Ascending aorta (tissue), 2 donors: Measurements from ENCODE around the gene PDE7B. TPM values are rescaled to one million over a fixed set of nuclear protein-coding genes. Genes with fewer than 3 reads are reported as not detected.

ENCODE experiments used
- DNase-seq, 2 donors: peaks; one replicate each; pipeline ENCODE4 v3.0.0-alpha.2; 2019; ENCODE audit warnings: low spot score in 2 of 2
- H3K27ac ChIP-seq, 2 donors: fragments of 200-600 bp; sonication (generic); one replicate each; pipeline ENCODE4 v1.5.1; 2016 to 2017; ENCODE audit warnings: mild to moderate bottlenecking in 1 of 2
- H3K27me3 ChIP-seq: fragments of 200-600 bp; sonication (generic); one replicate; pipeline ENCODE4 v1.5.1; 2017
- H3K36me3 ChIP-seq, 2 donors: fragments of 200-600 bp; sonication (generic); one replicate each; pipeline ENCODE4 v1.5.1; 2016
- H3K4me1 ChIP-seq, 2 donors: fragments of 200-600 bp; sonication (generic); one replicate each; pipeline ENCODE4 v1.5.1; 2016 to 2017; ENCODE audit warnings: mild to moderate bottlenecking in 1 of 2
- H3K4me3 ChIP-seq, 2 donors: fragments of 200-600 bp; sonication (generic); one replicate each; pipeline ENCODE4 v1.5.1; 2016 to 2017; ENCODE audit warnings: mild to moderate bottlenecking in 1 of 2
- H3K9me3 ChIP-seq, 2 donors: fragments of 200-600 bp; sonication (generic); one replicate each; pipeline ENCODE4 v1.5.1; 2016
- intact Hi-C: fragments of 100-400 bp; cut with DNase I; formaldehyde crosslinking; loops from one replicate; pipeline ENCODE4 v1.15.1; 2023
- total RNA-seq: library from RNA; depleted of rRNA; stranded (reverse); fragments of >200 nt; gene quantifications from one replicate; pipeline ENCODE4 v1.1.0, GENCODE V29; 2016
- TF ChIP-seq, protein P1 (sequence below), 3 experiments: fragments of 200-600 bp in 2 of 3; fragments of 450-650 bp in 1 of 3; sonication (generic) in 2 of 3; IDR thresholded peaks; one replicate each; pipeline ENCODE4 v1.5.1; 2016 to 2019; ENCODE audit warnings: antibody characterized with exemption in 3 of 3, mild to moderate bottlenecking in 1 of 3, moderate library complexity in 1 of 3

The PDE7B gene
- total RNA-seq, 1 donor from 2014 or later, result 6.0 TPM

GRCh38 chr6:136060052-136060451 is 208.6 kb downstream of the PDE7B start:
- Histone ChIP-seq H3K27ac (no peak overlapping the region), H3K27me3 (no peaks in the 10 kb centered on the region), H3K4me1 (no peaks in the 10 kb centered on the region), H3K4me3 (no peak overlapping the region), H3K36me3 (no peaks in the 10 kb centered on the region), H3K9me3 (no peaks in the 10 kb centered on the region)
- DNase-seq, result no peak
- intact Hi-C loops, result no loop called here
- TF ChIP-seq, protein P1, sequence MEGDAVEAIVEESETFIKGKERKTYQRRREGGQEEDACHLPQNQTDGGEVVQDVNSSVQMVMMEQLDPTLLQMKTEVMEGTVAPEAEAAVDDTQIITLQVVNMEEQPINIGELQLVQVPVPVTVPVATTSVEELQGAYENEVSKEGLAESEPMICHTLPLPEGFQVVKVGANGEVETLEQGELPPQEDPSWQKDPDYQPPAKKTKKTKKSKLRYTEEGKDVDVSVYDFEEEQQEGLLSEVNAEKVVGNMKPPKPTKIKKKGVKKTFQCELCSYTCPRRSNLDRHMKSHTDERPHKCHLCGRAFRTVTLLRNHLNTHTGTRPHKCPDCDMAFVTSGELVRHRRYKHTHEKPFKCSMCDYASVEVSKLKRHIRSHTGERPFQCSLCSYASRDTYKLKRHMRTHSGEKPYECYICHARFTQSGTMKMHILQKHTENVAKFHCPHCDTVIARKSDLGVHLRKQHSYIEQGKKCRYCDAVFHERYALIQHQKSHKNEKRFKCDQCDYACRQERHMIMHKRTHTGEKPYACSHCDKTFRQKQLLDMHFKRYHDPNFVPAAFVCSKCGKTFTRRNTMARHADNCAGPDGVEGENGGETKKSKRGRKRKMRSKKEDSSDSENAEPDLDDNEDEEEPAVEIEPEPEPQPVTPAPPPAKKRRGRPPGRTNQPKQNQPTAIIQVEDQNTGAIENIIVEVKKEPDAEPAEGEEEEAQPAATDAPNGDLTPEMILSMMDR (IDR thresholded peaks at IDR 0.05), result no peak

- H3K27ac ChIP-seq, result no peak overlapping the region
- TF ChIP-seq, protein P1 (IDR thresholded peaks at IDR 0.05), result no peak
- H3K27me3 ChIP-seq, result no peaks in the 10 kb centered on the region
- intact Hi-C loops, result no loop called here
- no peaks in the 10 kb centered on the region for H3K36me3 ChIP-seq
- DNase-seq, result no peak
- H3K9me3 ChIP-seq, result no peaks in the 10 kb centered on the region
- no peaks in the 10 kb centered on the region for H3K4me1 ChIP-seq
- no peak overlapping the region for H3K4me3 ChIP-seq
Observed at GRCh38 chr6:136060759-136061158, 209.3 kb downstream of the PDE7B start.

DNA sequence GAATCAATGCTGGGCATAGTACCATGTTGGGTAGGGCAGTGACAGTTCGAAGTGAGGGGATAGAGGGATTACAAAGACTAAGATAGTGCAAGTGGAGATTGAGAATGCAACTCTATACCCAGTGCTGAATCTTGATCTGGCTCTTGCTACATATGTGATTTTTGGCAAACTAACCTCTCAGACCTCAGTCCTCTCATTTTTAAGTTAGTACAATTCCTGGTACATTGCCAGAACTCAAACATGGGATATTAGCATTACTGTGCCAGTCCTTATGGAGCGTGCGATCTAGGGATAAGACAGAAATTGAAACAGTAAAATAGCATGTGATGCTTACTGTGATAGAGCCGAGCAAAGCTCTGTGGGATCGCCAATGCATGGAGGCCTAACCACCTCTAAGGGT is 210.2 kb downstream of the PDE7B start:
- DNase-seq, result no peak
- Histone ChIP-seq H3K4me1 (no peaks in the 10 kb centered on the region), H3K36me3 (no peaks in the 10 kb centered on the region), H3K27ac (no peak overlapping the region), H3K27me3 (no peaks in the 10 kb centered on the region), H3K9me3 (no peaks in the 10 kb centered on the region), H3K4me3 (no peak overlapping the region)
- TF ChIP-seq, protein P1 (IDR thresholded peaks at IDR 0.05), result no peak
- intact Hi-C loops, result no loop called here

DNA sequence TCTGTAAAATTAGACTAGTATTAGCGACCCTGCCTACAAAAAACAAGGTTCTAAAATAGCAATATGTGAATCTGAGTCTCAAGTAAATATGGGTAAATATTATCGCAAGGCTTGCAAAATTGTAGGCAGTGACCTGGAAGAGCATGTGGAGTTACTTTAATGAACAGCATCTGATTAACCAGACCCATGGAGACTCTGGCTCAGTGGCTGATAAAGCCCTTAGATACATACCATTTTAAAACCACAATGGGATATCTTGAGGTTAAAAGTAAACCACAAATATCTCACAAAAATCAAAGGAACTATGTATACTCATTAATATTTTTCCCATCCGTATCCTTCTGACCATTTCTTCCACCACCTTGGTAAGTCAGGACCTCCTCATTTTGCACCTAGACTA is 211.6 kb downstream of the PDE7B start:
- Histone ChIP-seq H3K9me3 (no peaks in the 10 kb centered on the region), H3K4me3 (no peak overlapping the region), H3K27me3 (no peaks in the 10 kb centered on the region), H3K36me3 (no peaks in the 10 kb centered on the region), H3K27ac (no peak overlapping the region), H3K4me1 (no peaks in the 10 kb centered on the region)
- TF ChIP-seq, protein P1 (IDR thresholded peaks at IDR 0.05), result no peak
- no peak for DNase-seq
- intact Hi-C loops, result no loop called here

GRCh38 chr6:136066005-136066404 is 214.5 kb downstream of the PDE7B start:
- Histone ChIP-seq H3K4me1 (no peaks in the 10 kb centered on the region), H3K4me3 (no peak overlapping the region), H3K9me3 (no peaks in the 10 kb centered on the region), H3K27ac (no peak overlapping the region), H3K36me3 (no peaks in the 10 kb centered on the region), H3K27me3 (no peaks in the 10 kb centered on the region)
- intact Hi-C loops, result no loop called here
- DNase-seq, result no peak
- TF ChIP-seq, protein P1 (IDR thresholded peaks at IDR 0.05), result no peak

- Histone ChIP-seq H3K27me3 (no peaks in the 10 kb centered on the region), H3K4me3 (no peak overlapping the region), H3K4me1 (no peaks in the 10 kb centered on the region), H3K9me3 (no peaks in the 10 kb centered on the region), H3K27ac (no peak overlapping the region), H3K36me3 (no peaks in the 10 kb centered on the region)
- intact Hi-C loops, result no loop called here
- TF ChIP-seq, protein P1 (IDR thresholded peaks at IDR 0.05), result no peak
- DNase-seq, result no peak
Observed at GRCh38 chr6:136067731-136068341, 216.3 kb downstream of the PDE7B start.
